ENCODE data around the gene SAMMSON. TPM values are rescaled to one million over a fixed set of nuclear protein-coding genes. Genes with fewer than 3 reads are reported as not detected.

The SAMMSON gene
- total RNA-seq, 1 donor from 2014 or later = not detected

GRCh38 chr3:70072754-70073153, 73.2 kb downstream of the SAMMSON start:
- intact Hi-C loops (cut with micrococcal nuclease) = loop anchor here (10.0 kb wide), 1 partner anchor 1572 kb away; no protein-coding TSS in a partner anchor
- DNase-seq = no peak
- ATAC-seq = no peak

DNA sequence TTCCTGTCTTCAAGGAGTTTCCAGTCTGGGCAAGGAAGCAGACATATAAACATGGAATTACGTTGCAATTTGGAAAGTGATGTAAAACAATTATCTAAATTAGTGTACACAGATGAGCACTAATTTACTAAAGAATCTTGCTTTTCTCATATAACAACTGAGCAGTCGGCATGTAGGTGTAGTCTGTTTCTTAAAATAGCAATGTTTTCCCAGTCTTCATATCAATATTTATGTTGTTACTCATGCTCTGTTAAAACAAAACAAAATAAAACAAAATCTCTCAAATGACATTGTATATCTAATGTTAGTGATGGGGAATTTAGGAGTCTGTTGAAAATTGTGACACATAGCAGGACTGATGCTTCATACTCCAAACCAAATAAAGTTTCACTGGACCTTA, 75.6 kb downstream of the SAMMSON start:
- no peak for DNase-seq
- ATAC-seq = no peak
- intact Hi-C loops (cut with micrococcal nuclease) = loop anchor here (10.0 kb wide), 1 partner anchor 1570 kb away; no protein-coding TSS in a partner anchor

- ATAC-seq = no peak
- intact Hi-C loops (cut with micrococcal nuclease) = loop anchor here (10.0 kb wide), 1 partner anchor 1568 kb away; no protein-coding TSS in a partner anchor
Observed at GRCh38 chr3:70076396-70076795, 76.9 kb downstream of the SAMMSON start.

GRCh38 chr3:70078778-70079177, 79.2 kb downstream of the SAMMSON start:
- DNase-seq (no peak), ATAC-seq (no peak)
- intact Hi-C loops (cut with micrococcal nuclease) = loop anchor here (10.0 kb wide), 1 partner anchor 1566 kb away; no protein-coding TSS in a partner anchor

More at GRCh38 chr3:70076396-70076795, 76.9 kb downstream of the SAMMSON start:
- DNase-seq = no peak

- no peak for ATAC-seq
- no peak for DNase-seq
- intact Hi-C loops (cut with micrococcal nuclease) = no loop called here
Observed at GRCh38 chr3:70085613-70086012, 86.1 kb downstream of the SAMMSON start.

- intact Hi-C loops (cut with micrococcal nuclease) = no loop called here
- DNase-seq (no peak), ATAC-seq (no peak)
Observed at GRCh38 chr3:70086336-70086735, 86.8 kb downstream of the SAMMSON start.

GRCh38 chr3:70090322-70090913, 90.9 kb downstream of the SAMMSON start:
- no peak for ATAC-seq
- DNase-seq = no peak
- intact Hi-C loops (cut with micrococcal nuclease) = no loop called here

DNA sequence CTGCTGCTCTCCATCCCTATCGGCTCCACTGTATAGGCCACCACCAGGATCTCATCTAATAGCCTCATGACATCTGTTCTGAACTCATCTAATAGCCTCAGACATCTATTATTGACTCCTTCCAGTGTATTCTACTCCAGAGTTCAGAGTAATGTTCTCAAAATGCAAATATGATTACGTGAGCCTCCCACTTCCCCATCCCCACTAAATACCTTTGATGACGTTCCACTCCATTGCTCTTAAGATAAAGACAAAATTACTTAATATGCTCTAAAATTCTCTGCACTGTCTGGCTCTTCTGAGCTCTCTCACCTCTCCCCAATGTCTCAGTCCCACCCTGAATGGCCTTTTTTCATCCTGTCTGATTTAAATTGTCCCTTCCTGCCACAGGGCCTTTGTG, 94.7 kb downstream of the SAMMSON start:
- ATAC-seq (no peak), DNase-seq (no peak)
- intact Hi-C loops (cut with micrococcal nuclease) = no loop called here

DNA sequence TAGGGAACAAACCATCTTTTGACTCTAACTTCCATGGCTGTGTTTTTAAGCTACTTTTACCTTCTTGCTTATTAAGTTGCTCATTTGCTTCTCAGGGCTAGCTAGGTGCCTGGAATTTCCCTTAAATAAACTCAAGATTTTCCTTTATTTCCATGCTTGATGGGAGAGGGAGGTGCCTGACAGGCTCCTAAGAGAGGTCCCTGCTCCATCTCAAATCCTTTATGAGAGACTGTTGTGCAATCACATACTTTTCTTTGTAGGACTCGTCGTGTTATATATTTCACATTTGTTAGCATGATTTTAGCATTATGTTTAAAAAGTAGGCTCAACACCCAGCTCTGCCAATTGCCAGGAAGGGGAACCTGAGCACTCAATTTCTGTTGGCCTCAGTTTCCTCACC, 95.7 kb downstream of the SAMMSON start:
- DNase-seq (no peak), ATAC-seq (no peak)
- intact Hi-C loops (cut with micrococcal nuclease) = no loop called here

DNA sequence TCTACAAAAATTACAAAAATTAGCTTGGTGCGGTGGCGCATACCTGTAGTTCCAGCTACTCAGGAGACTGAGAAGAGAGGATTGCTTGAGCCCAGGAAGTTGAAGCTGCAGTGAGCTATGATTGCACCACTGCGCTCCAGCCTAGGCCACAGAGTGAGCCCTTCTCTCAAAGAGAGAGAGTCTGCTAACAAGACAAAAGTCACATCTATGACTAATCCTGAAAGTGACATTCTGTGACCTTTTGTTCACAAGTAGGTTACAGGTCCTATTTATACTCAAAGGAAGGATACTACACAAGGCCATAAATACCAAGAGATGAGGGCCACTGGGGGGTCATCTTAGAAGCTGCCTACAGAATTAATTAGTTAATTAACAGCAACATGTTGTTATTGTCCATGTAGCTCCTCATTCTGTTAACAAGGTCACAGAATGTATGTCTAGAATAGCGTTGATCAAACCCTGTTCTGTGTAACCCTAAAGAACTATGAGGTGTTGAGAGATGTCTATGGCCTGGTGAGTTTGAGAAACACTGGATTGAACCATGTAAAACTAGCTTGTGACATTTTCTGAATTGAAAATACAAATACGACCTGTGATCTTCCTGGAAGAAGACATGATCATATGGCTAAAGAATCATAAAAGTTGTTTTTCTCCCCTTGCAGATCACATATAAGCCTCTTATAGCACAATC, 97.0 kb downstream of the SAMMSON start:
- intact Hi-C loops (cut with micrococcal nuclease) = no loop called here
- DNase-seq (no peak), ATAC-seq (no peak)

- ATAC-seq (no peak), DNase-seq (no peak)
- intact Hi-C loops (cut with micrococcal nuclease) = no loop called here
Observed at GRCh38 chr3:70097084-70097483, 97.6 kb downstream of the SAMMSON start.

DNA sequence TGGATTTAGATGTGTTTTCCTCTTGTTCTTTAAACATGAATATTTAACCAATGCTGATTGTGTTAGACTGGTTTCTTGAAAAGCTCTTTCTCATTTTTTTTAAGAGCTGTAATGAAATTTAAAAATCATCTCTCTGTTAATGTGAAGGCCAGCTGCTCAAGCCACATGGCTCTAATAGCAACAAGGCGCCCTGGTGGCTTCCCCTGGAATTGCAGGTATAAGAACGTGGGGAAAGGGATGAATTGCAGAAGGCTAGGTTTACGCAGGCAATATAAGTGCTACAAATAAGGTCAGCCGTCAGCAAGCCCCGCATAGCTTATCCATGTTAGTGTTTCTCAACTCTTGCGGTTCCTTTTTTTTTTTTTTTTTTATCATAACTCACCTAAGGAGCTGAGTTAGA, 108.5 kb downstream of the SAMMSON start:
- ATAC-seq (no peak), DNase-seq (no peak)
- intact Hi-C loops (cut with micrococcal nuclease) = no loop called here

DNA sequence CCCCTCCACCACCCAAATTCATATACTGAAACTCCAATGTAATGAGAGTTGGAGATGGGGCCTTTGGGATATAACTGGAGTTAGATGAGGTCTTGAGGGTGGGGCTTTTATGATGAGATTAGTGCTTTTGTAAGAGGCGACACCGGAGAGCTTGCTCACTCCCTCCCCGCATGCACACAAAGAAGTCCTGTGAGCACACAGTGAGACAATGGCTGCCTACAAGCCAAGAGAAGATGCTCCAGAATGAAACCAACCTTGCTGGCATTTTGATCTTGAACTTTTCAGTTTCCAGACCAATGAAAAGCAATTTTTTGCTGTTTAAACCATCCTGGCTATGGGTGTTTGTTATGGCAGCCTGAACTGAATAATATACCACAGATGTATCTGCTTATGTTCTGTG, 109.0 kb downstream of the SAMMSON start:
- ATAC-seq = no peak
- intact Hi-C loops (cut with micrococcal nuclease) = no loop called here
- DNase-seq = no peak

GRCh38 chr3:70110066-70110465, 110.5 kb downstream of the SAMMSON start:
- intact Hi-C loops (cut with micrococcal nuclease) = no loop called here
- ATAC-seq (no peak), DNase-seq (no peak)

GRCh38 chr3:70111411-70111810, 111.9 kb downstream of the SAMMSON start:
- ATAC-seq (no peak), DNase-seq (no peak)
- intact Hi-C loops (cut with micrococcal nuclease) = no loop called here

DNA sequence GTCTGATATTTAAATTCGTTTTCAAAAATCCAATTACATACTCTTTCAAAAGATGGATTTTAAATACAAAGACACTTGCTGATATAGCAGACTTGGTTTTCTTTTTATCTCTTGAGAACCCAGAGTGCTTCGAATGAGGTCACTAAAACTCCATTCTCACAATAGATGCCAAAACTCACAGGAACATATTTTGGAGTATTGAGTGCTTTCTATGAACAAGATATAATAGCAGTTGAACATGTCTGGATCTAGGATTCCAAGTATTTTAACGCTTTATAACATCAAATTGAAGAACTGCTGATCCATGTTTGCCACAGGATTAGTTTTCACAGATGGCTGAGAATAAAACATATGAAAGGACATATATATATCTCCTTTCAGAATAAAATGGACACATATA, 113.2 kb downstream of the SAMMSON start:
- DNase-seq (no peak), ATAC-seq (no peak)
- intact Hi-C loops (cut with micrococcal nuclease) = no loop called here

DNA sequence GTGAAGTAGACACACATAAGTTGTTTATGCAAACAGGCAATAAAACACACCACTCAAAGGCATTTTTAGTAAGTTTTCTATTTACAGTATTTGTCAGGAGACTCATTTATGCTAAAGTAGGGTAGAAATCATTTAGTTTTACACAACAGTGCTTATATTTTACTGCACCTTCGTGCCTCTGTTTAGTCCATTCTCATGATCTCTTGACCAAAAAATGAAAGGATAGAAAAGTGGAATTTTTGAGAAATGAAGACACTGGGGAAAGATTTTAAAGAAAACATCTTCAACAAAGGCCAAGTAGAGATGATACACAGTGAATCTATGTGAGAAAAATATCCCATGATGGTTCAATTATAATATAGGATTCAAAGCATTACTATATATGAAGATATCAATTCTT, 114.9 kb downstream of the SAMMSON start:
- no peak for ATAC-seq
- intact Hi-C loops (cut with micrococcal nuclease) = no loop called here
- DNase-seq = no peak

GRCh38 chr3:70119879-70120278, 120.3 kb downstream of the SAMMSON start:
- ATAC-seq (no peak), DNase-seq (no peak)
- intact Hi-C loops (cut with micrococcal nuclease) = no loop called here

Measured in left ventricle myocardium superior (tissue), 1 donor.